Caco-2 (cell line): ENCODE measurements around the gene TCOF1. TPM values are rescaled to one million over a fixed set of nuclear protein-coding genes. Genes with fewer than 3 reads are reported as not detected.

Experiments
- BruUV-seq: library from RNA; stranded (reverse); fragments of 400-500 nt; replicated peaks from 2 replicates; lab custom pipeline; 2021; lab: Mats Ljungman, UMichigan
- CTCF ChIA-PET: fragments of 300-600 bp; sonication (Branson Sonifier 250); formaldehyde crosslinking; loops from one replicate; lab custom pipeline; 2022; ENCODE audit warnings: antibody characterized with exemption; lab: Charles Lee
- POLR2A ChIA-PET: fragments of 300-600 bp; sonication (Branson Sonifier 250); formaldehyde crosslinking; loops from one replicate; lab custom pipeline; 2022; ENCODE audit warnings: antibody characterized with exemption; lab: Charles Lee
- DNase-seq, 2 experiments: peaks; one replicate each; pipeline versions ENCODE4 v3.0.0 to v3.0.0-alpha.2; 2020 to 2022
- H3K27me3 ChIP-seq: replicated peaks from 2 replicates; pipeline ENCODE4 v1.6.0; 2011; ENCODE audit warnings: low read length; ENCODE audit not compliant: control insufficient read depth, insufficient read depth
- H3K36me3 ChIP-seq: 2 replicates; pipeline ENCODE4 v1.5.1; 2011; ENCODE audit warnings: low read length; ENCODE audit not compliant: control insufficient read depth, insufficient read depth
- H3K4me1 ChIP-seq: fragments of 250-450 bp; sonication (Bioruptor Pico); 2 replicates; pipeline ENCODE4 v1.5.1; 2020; ENCODE audit warnings: mild to moderate bottlenecking
- H3K4me3 ChIP-seq: 2 replicates; pipeline ENCODE4 v1.5.1; 2011; ENCODE audit warnings: low read depth, mild to moderate bottlenecking, control low read depth, low read length
- H3K9me3 ChIP-seq: fragments of 250-450 bp; sonication (Bioruptor Pico); 2 replicates; pipeline ENCODE4 v1.5.1; 2020; ENCODE audit warnings: mild to moderate bottlenecking, moderate library complexity
- H3K27ac Mint-ChIP-seq: one replicate; pipeline ENCODE4 v1.8.0; 2022; ENCODE audit warnings: mixed read lengths; ENCODE audit not compliant: unreplicated experiment
- H3K27me3 Mint-ChIP-seq: one replicate; pipeline ENCODE4 v1.8.0; 2022; ENCODE audit warnings: mixed read lengths; ENCODE audit not compliant: insufficient read depth, unreplicated experiment
- H3K36me3 Mint-ChIP-seq: one replicate; pipeline ENCODE4 v1.8.0; 2022; ENCODE audit warnings: mild to moderate bottlenecking, mixed read lengths; ENCODE audit not compliant: insufficient read depth, unreplicated experiment
- H3K4me1 Mint-ChIP-seq: one replicate; pipeline ENCODE4 v1.8.0; 2022; ENCODE audit warnings: low read depth, mixed read lengths; ENCODE audit not compliant: unreplicated experiment
- H3K4me3 Mint-ChIP-seq: one replicate; pipeline ENCODE4 v1.8.0; 2022; ENCODE audit warnings: mild to moderate bottlenecking, moderate library complexity, mixed read lengths; ENCODE audit not compliant: unreplicated experiment
- H3K9me3 Mint-ChIP-seq: one replicate; pipeline ENCODE4 v1.8.0; 2022; ENCODE audit warnings: mixed read lengths; ENCODE audit not compliant: unreplicated experiment
- intact Hi-C: fragments of 100-400 bp; cut with micrococcal nuclease; formaldehyde crosslinking; loops from one replicate; pipeline ENCODE4 v1.10.0; 2022; ENCODE audit not compliant: unreplicated experiment
- total RNA-seq: library from RNA; stranded (reverse); gene quantifications from 2 replicates; pipeline ENCODE4 v1.2.3, GENCODE V29; 2022
- TF ChIP-seq, protein P1 (sequence below), 2 experiments: fragments of 200-600 bp in 1 of 2; IDR thresholded peaks; 1 replicate in 1 of 2; 2 replicates in 1 of 2; pipeline versions ENCODE4 v1.5.1 to v1.8.0; 2011 to 2022; ENCODE audit warnings: antibody characterized with exemption in 1 of 2, control low read depth in 1 of 2, inconsistent platforms in 1 of 2, low read depth in 1 of 2, low read length in 1 of 2, mild to moderate bottlenecking in 1 of 2, moderate library complexity in 1 of 2; ENCODE audit not compliant: insufficient read depth in 1 of 2, severe bottlenecking in 1 of 2, unreplicated experiment in 1 of 2

Gene TCOF1
- total RNA-seq, 1 experiment from 2014 or later, result 112 TPM

DNA sequence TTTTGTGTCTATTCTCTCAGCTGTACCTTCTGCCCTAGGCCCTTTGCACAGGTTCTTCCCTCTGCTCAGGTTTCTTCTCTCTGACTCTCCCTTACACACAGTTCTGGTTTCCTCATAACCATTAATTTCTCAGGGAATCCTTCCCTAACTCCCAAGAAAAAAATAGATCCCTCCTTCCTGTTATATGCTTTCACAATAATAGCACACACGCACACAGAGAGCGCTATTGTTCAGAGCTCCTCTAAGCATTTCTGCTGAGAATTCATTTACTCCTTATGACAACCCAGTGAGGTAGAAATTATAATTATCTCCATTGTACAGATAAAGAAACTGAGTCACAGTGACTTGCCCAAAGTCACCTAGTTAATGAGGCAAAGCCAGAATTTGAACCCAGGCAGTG is 1.7 kb upstream of the TCOF1 start:
- H3K4me1 ChIP-seq, result peaks cover 23% of the 10 kb centered on the region
- no peaks in the 10 kb centered on the region for H3K9me3 ChIP-seq
- H3K4me3 ChIP-seq, result no peak overlapping the region
- no peak overlapping the region for H3K27ac Mint-ChIP-seq
- H3K36me3 ChIP-seq, result peaks cover 2% of the 10 kb centered on the region
- BruUV-seq, result no TSS peak
- H3K27me3 ChIP-seq, result no peaks in the 10 kb centered on the region
- no peak overlapping the region for H3K4me3 Mint-ChIP-seq
- TF ChIP-seq, protein P1, sequence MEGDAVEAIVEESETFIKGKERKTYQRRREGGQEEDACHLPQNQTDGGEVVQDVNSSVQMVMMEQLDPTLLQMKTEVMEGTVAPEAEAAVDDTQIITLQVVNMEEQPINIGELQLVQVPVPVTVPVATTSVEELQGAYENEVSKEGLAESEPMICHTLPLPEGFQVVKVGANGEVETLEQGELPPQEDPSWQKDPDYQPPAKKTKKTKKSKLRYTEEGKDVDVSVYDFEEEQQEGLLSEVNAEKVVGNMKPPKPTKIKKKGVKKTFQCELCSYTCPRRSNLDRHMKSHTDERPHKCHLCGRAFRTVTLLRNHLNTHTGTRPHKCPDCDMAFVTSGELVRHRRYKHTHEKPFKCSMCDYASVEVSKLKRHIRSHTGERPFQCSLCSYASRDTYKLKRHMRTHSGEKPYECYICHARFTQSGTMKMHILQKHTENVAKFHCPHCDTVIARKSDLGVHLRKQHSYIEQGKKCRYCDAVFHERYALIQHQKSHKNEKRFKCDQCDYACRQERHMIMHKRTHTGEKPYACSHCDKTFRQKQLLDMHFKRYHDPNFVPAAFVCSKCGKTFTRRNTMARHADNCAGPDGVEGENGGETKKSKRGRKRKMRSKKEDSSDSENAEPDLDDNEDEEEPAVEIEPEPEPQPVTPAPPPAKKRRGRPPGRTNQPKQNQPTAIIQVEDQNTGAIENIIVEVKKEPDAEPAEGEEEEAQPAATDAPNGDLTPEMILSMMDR (IDR thresholded peaks at IDR 0.05; ENCODE audit: insufficient read depth in 1 of 2, low read depth in 1 of 2, low read length in 1 of 2, severe bottlenecking in 1 of 2, unreplicated experiment in 1 of 2), result no peak
- ChIA-PET CTCF (no interaction called here), POLR2A (no interaction called here)
- no peaks in the 10 kb centered on the region for H3K27me3 Mint-ChIP-seq
- intact Hi-C loops, result loop anchor here (2.0 kb wide), 1 partner anchor 81 kb away; no protein-coding TSS in a partner anchor
- H3K9me3 Mint-ChIP-seq, result no peaks in the 10 kb centered on the region
- H3K36me3 Mint-ChIP-seq, result peaks cover 20% of the 10 kb centered on the region
- no peak for DNase-seq
- peaks cover 22% of the 10 kb centered on the region for H3K4me1 Mint-ChIP-seq

DNA sequence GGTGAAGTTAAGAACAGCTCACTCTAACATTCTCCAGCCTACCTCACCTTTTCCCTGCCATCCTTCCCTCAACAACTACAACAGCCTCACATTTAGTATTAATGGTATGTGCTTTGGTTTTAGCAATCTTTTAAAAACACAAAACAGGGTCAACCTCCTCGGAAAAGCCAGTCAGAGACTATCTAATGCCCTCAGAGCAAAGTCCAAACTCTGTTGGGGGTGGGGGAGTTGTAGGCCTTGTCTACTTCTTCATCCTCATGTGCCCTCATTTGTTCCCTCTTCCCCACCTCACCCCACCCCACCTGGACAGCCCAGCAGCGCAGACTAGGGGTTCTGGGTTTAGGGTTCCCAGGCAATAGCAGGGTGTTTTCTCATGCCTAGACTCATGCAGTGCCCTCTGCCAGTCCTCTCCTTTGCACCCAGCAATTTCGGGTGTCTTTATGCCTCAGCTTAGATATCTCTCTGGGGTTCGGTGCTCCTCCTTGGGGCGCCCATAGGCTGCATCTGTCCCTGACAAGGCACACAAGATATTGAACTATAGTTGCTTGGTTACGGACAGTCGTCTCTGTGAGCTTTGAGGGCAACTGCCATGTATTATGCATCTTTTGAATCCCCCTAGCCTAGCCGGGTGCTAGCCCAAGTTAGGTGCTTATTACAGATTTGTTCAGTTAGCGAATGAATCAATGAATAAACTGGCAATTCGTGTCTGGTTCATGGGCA is 762 bp upstream of the TCOF1 start:
- peaks cover 5% of the 10 kb centered on the region for H3K36me3 ChIP-seq
- Mint-ChIP-seq H3K9me3 (no peaks in the 10 kb centered on the region), H3K36me3 (peaks cover 27% of the 10 kb centered on the region), H3K27ac (peak overlapping the region; percentile 80), H3K4me1 (peaks cover 21% of the 10 kb centered on the region), H3K4me3 (peak overlapping the region; percentile 79), H3K27me3 (no peaks in the 10 kb centered on the region)
- DNase-seq, result no peak
- BruUV-seq, result no TSS peak
- peaks cover 23% of the 10 kb centered on the region for H3K4me1 ChIP-seq
- H3K4me3 ChIP-seq, result peak overlapping the region; percentile 98
- intact Hi-C loops, result loop anchor here (2.0 kb wide), 1 partner anchor 80 kb away; no protein-coding TSS in a partner anchor
- ChIA-PET CTCF (no interaction called here), POLR2A (no interaction called here)
- H3K9me3 ChIP-seq, result no peaks in the 10 kb centered on the region
- H3K27me3 ChIP-seq, result no peaks in the 10 kb centered on the region
- TF ChIP-seq, protein P1 (IDR thresholded peaks at IDR 0.05; ENCODE audit: insufficient read depth in 1 of 2, low read depth in 1 of 2, low read length in 1 of 2, severe bottlenecking in 1 of 2, unreplicated experiment in 1 of 2), result no peak

DNA sequence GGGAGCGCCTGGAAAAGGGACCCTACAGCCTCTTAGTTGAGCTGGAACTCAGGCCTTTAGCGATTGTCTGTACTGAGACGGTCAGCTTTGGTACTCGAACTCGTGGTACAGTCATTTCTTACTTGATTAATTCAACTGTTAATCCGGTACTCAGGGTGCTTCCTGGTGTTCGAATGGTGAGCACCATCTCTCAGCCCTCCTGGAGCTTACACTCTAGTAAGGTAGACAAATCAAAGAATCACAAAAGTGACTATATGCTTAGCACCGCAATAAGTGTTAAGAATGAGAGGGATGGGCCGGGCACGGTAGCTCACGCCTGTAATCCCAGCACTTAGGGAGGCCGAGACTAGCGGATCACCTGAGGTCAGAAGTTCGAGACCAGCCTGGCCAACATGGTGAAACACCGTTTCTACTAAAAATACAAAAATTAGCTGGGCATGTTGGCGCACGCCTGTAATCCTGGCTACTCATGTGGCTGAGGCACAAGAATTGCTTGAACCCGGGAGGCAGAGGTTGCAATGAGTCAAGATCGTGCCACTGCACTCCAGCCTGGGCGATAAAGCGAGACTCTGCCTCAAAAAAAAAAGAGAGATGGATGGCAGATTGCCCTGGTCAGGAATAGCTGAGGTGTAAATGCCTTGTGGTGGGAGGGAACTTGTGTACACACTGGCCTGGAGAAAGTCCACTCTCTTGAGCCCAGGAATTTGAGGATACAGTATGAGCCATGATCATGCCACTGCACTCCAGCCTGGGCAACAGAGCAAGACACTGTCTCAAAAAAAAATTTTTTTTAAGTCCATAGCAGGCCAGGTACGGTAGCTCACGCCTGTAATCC is 981 bp downstream of the TCOF1 start:
- Mint-ChIP-seq H3K4me3 (peak overlapping the region; percentile 79), H3K9me3 (no peaks in the 10 kb centered on the region), H3K27me3 (no peaks in the 10 kb centered on the region), H3K27ac (peak overlapping the region; percentile 80), H3K4me1 (peaks cover 21% of the 10 kb centered on the region), H3K36me3 (peaks cover 35% of the 10 kb centered on the region)
- H3K27me3 ChIP-seq, result no peaks in the 10 kb centered on the region
- peaks cover 5% of the 10 kb centered on the region for H3K36me3 ChIP-seq
- no TSS peak for BruUV-seq
- ChIA-PET POLR2A (no interaction called here), CTCF (no interaction called here)
- H3K4me1 ChIP-seq, result peaks cover 23% of the 10 kb centered on the region
- TF ChIP-seq, protein P1 (IDR thresholded peaks at IDR 0.05; ENCODE audit: insufficient read depth in 1 of 2, low read depth in 1 of 2, low read length in 1 of 2, severe bottlenecking in 1 of 2, unreplicated experiment in 1 of 2), result no peak
- peak; percentile 29 to 53 for DNase-seq
- H3K4me3 ChIP-seq, result peak overlapping the region; percentile 98
- no peaks in the 10 kb centered on the region for H3K9me3 ChIP-seq
- intact Hi-C loops, result no loop called here
